Neural progenitor cell (in vitro differentiated cells): ENCODE results near the gene PRELID1. TPM values are rescaled to one million over a fixed set of nuclear protein-coding genes. Genes with fewer than 3 reads are reported as not detected.

ENCODE experiments used
- DNase-seq: peaks from one replicate; pipeline ENCODE4 v3.0.0-alpha.2; 2016; ENCODE audit warnings: low spot score
- H2AFZ ChIP-seq: fragments of 200-600 bp; sonication (generic); replicated peaks from 2 replicates; pipeline ENCODE4 v1.6.1; 2016; ENCODE audit warnings: antibody characterized with exemption
- H3F3A ChIP-seq: fragments of 200-600 bp; sonication (generic); 2 replicates; pipeline ENCODE4 v1.6.1; 2016; ENCODE audit warnings: antibody characterized with exemption, low read depth
- H3K27ac ChIP-seq: fragments of 200-600 bp; sonication (generic); 2 replicates; pipeline ENCODE4 v1.5.1; 2016; ENCODE audit warnings: mild to moderate bottlenecking
- H3K27me3 ChIP-seq: fragments of 200-600 bp; sonication (generic); 2 replicates; pipeline ENCODE4 v1.6.1; 2016; ENCODE audit warnings: mild to moderate bottlenecking, moderate library complexity
- H3K36me3 ChIP-seq: fragments of 200-600 bp; sonication (generic); 2 replicates; pipeline ENCODE4 v1.5.1; 2016
- H3K4me1 ChIP-seq: fragments of 200-600 bp; sonication (generic); 2 replicates; pipeline ENCODE4 v1.6.1; 2016; ENCODE audit warnings: mixed run types
- H3K4me2 ChIP-seq: fragments of 200-600 bp; sonication (generic); 2 replicates; pipeline ENCODE4 v1.6.1; 2016
- H3K4me3 ChIP-seq: fragments of 200-600 bp; sonication (generic); 2 replicates; pipeline ENCODE4 v1.5.1; 2016
- H3K79me2 ChIP-seq: fragments of 200-600 bp; sonication (generic); 2 replicates; pipeline ENCODE4 v1.6.1; 2016; ENCODE audit warnings: low read depth
- H3K9ac ChIP-seq: fragments of 200-600 bp; sonication (generic); 2 replicates; pipeline ENCODE4 v1.6.1; 2016
- H3K9me3 ChIP-seq: fragments of 200-600 bp; sonication (generic); 2 replicates; pipeline ENCODE4 v1.5.1; 2016; ENCODE audit warnings: low read depth
- H4K20me1 ChIP-seq: fragments of 200-600 bp; sonication (generic); 2 replicates; pipeline ENCODE4 v1.6.1; 2016; ENCODE audit warnings: low read depth
- H3K27ac Mint-ChIP-seq: 3 replicates; pipeline ENCODE4 v1.8.0; 2021; ENCODE audit warnings: mixed read lengths
- H3K27me3 Mint-ChIP-seq: 2 replicates; pipeline ENCODE4 v1.8.0; 2022; ENCODE audit warnings: low read depth, mild to moderate bottlenecking, inconsistent platforms, moderate library complexity, mixed read lengths; ENCODE audit not compliant: insufficient read depth
- H3K36me3 Mint-ChIP-seq: 3 replicates; pipeline ENCODE4 v1.8.0; 2021; ENCODE audit warnings: mixed read lengths
- H3K4me1 Mint-ChIP-seq: 3 replicates; pipeline ENCODE4 v1.8.0; 2021; ENCODE audit warnings: mixed read lengths
- H3K4me3 Mint-ChIP-seq: 3 replicates; pipeline ENCODE4 v1.8.0; 2021; ENCODE audit warnings: mild to moderate bottlenecking, moderate library complexity, mixed read lengths
- H3K9me3 Mint-ChIP-seq: 3 replicates; pipeline ENCODE4 v1.8.0; 2020; ENCODE audit warnings: mixed read lengths
- CTCF ChIP-seq: fragments of 200-600 bp; sonication (generic); IDR thresholded peaks from 2 replicates; pipeline ENCODE4 v1.5.1; 2017; ENCODE audit warnings: antibody characterized with exemption, mild to moderate bottlenecking
- EZH2 ChIP-seq: fragments of 200-600 bp; sonication (generic); IDR thresholded peaks from 2 replicates; pipeline ENCODE4 v1.6.1; 2017; ENCODE audit warnings: antibody characterized with exemption, mild to moderate bottlenecking, moderate library complexity
- EZH2phosphoT487 ChIP-seq: fragments of 200-600 bp; sonication (generic); IDR thresholded peaks from 2 replicates; pipeline ENCODE4 v1.6.1; 2017; ENCODE audit warnings: antibody characterized with exemption
- total RNA-seq: library from RNA; depleted of rRNA; stranded (reverse); fragments of >200 nt; gene quantifications from 2 replicates; pipeline ENCODE4 v1.2.3, GENCODE V29; 2015; ENCODE audit warnings: low replicate concordance

The PRELID1 gene
- total RNA-seq, 1 donor from 2014 or later: 133 TPM

GRCh38 chr5:177269232-177269895 lies 34.2 kb upstream of the PRELID1 start:
- H3K27me3 Mint-ChIP-seq: no peaks in the 10 kb centered on the region
- TF ChIP-seq CTCF (no peak), EZH2phosphoT487 (no peak), EZH2 (no peak)
- no peaks in the 10 kb centered on the region for H3K4me1 ChIP-seq
- H3K9me3 ChIP-seq: no peaks in the 10 kb centered on the region
- peaks cover 3% of the 10 kb centered on the region for H3F3A ChIP-seq
- no peaks in the 10 kb centered on the region for H4K20me1 ChIP-seq
- H3K27me3 ChIP-seq: no peaks in the 10 kb centered on the region
- no peak overlapping the region for H3K4me2 ChIP-seq
- H3K9ac ChIP-seq: peak overlapping the region; percentile 49
- H3K4me3 ChIP-seq: no peak overlapping the region
- no peak for DNase-seq
- peaks cover 11% of the 10 kb centered on the region for H3K79me2 ChIP-seq
- no peak overlapping the region for H3K27ac Mint-ChIP-seq
- no peaks in the 10 kb centered on the region for H3K9me3 Mint-ChIP-seq
- no peaks in the 10 kb centered on the region for H3K4me1 Mint-ChIP-seq
- peak overlapping the region; percentile 13 for H3K27ac ChIP-seq
- peaks cover 35% of the 10 kb centered on the region for H3K36me3 Mint-ChIP-seq
- no peak overlapping the region for H3K4me3 Mint-ChIP-seq
- no peak overlapping the region for H2AFZ ChIP-seq
- H3K36me3 ChIP-seq: peaks cover 27% of the 10 kb centered on the region

GRCh38 chr5:177269976-177270375 lies 33.6 kb upstream of the PRELID1 start:
- Histone ChIP-seq H3K9me3 (no peaks in the 10 kb centered on the region), H3K36me3 (peaks cover 28% of the 10 kb centered on the region), H3K27ac (peak overlapping the region; percentile 13), H3K27me3 (no peaks in the 10 kb centered on the region), H3K9ac (no peak overlapping the region), H3K4me3 (no peak overlapping the region), H3K79me2 (peaks cover 11% of the 10 kb centered on the region), H2AFZ (no peak overlapping the region), H4K20me1 (no peaks in the 10 kb centered on the region), H3F3A (peaks cover 3% of the 10 kb centered on the region), H3K4me1 (no peaks in the 10 kb centered on the region), H3K4me2 (no peak overlapping the region)
- DNase-seq: no peak
- Mint-ChIP-seq H3K36me3 (peaks cover 37% of the 10 kb centered on the region), H3K4me1 (no peaks in the 10 kb centered on the region), H3K9me3 (no peaks in the 10 kb centered on the region), H3K27me3 (no peaks in the 10 kb centered on the region), H3K27ac (no peak overlapping the region), H3K4me3 (no peak overlapping the region)
- no peak for TF ChIP-seq CTCF
- TF ChIP-seq EZH2: no peak
- TF ChIP-seq EZH2phosphoT487: no peak

GRCh38 chr5:177270653-177271052 lies 32.9 kb upstream of the PRELID1 start:
- Histone ChIP-seq H3K79me2 (peaks cover 11% of the 10 kb centered on the region), H3K9ac (no peak overlapping the region), H3K27ac (peak overlapping the region; percentile 3), H3K4me1 (no peaks in the 10 kb centered on the region), H3K36me3 (peaks cover 28% of the 10 kb centered on the region), H4K20me1 (no peaks in the 10 kb centered on the region), H3K27me3 (no peaks in the 10 kb centered on the region), H3K4me3 (no peak overlapping the region), H2AFZ (no peak overlapping the region), H3K9me3 (no peaks in the 10 kb centered on the region), H3K4me2 (no peak overlapping the region), H3F3A (peaks cover 3% of the 10 kb centered on the region)
- DNase-seq: no peak
- H3K36me3 Mint-ChIP-seq: peaks cover 38% of the 10 kb centered on the region
- H3K4me1 Mint-ChIP-seq: no peaks in the 10 kb centered on the region
- no peaks in the 10 kb centered on the region for H3K9me3 Mint-ChIP-seq
- H3K27me3 Mint-ChIP-seq: no peaks in the 10 kb centered on the region
- TF ChIP-seq EZH2phosphoT487 (no peak), CTCF (no peak), EZH2 (no peak)
- no peak overlapping the region for H3K4me3 Mint-ChIP-seq
- H3K27ac Mint-ChIP-seq: no peak overlapping the region
